Epithelial cell of prostate (primary cell): ENCODE results near the gene IGIP.
"Not testable (repeated sequence)": the region's sequence is repeated elsewhere in the genome, so short reads cannot be mapped to it uniquely, and the experiment has no call there.

Source experiments
- DNase-seq: peaks from one replicate; pipeline ENCODE4 v3.0.0-alpha.2; 2011; ENCODE audit warnings: low read depth, low spot score
- H3K27ac ChIP-seq: fragments of 450-650 bp; 2 replicates; pipeline ENCODE4 v1.5.1; 2017; ENCODE audit warnings: mild to moderate bottlenecking

IGIP gene

GRCh38 chr5:140136624-140137023 is 10.9 kb downstream of the IGIP start:
- H3K27ac ChIP-seq: no peak overlapping the region
- DNase-seq: no peak

GRCh38 chr5:140140435-140140834 is 14.7 kb downstream of the IGIP start:
- DNase-seq: no peak
- H3K27ac ChIP-seq: no peak overlapping the region

GRCh38 chr5:140141241-140141640 is 15.5 kb downstream of the IGIP start:
- H3K27ac ChIP-seq: no peak overlapping the region
- DNase-seq: no peak

- no peak overlapping the region for H3K27ac ChIP-seq
Measured at GRCh38 chr5:140142246-140142645, 16.5 kb downstream of the IGIP start.

GRCh38 chr5:140142856-140143255 is 17.1 kb downstream of the IGIP start:
- no peak for DNase-seq
- H3K27ac ChIP-seq: no peak overlapping the region

More at GRCh38 chr5:140142246-140142645, 16.5 kb downstream of the IGIP start:
- DNase-seq: no peak

DNA sequence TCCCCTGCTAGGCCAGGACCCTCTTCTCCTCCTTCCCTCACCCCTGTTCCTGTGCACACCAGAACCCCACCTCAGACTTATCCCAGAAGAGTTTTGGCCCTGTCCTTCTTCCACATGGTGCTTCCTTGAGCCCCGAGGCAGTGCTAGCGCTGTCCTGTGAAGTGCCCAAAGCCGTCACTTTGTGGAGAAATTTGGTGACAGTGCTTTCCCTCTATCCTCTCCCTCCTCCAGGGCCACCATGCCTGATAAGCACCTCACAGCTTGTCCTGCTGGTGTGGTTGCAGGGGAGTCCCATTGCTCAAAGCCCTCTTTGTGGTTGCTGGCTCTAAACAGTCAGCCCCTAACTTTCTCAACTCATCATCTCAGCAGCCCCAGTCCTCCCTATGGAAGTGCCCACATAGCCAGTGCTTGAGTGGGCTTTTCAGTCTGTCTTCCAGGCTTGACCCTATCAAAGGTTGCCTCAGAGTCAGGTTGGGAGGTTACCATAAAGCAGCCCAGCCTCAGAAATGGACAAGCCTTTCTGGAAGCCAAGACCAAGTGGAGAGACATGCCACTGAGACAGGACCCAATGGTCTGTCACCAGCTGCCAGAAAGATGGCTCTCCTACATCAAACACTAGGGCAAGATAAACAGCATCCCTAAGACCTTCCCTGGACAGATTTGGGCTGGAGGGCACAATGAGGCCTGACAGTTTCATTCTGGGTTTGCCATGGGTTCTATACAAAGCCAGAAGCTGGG is 18.0 kb downstream of the IGIP start:
- H3K27ac ChIP-seq: no peak overlapping the region
- no peak for DNase-seq

- no peak for DNase-seq
- H3K27ac ChIP-seq: no peak overlapping the region
Measured at GRCh38 chr5:140145256-140145655, 19.5 kb downstream of the IGIP start.

DNA sequence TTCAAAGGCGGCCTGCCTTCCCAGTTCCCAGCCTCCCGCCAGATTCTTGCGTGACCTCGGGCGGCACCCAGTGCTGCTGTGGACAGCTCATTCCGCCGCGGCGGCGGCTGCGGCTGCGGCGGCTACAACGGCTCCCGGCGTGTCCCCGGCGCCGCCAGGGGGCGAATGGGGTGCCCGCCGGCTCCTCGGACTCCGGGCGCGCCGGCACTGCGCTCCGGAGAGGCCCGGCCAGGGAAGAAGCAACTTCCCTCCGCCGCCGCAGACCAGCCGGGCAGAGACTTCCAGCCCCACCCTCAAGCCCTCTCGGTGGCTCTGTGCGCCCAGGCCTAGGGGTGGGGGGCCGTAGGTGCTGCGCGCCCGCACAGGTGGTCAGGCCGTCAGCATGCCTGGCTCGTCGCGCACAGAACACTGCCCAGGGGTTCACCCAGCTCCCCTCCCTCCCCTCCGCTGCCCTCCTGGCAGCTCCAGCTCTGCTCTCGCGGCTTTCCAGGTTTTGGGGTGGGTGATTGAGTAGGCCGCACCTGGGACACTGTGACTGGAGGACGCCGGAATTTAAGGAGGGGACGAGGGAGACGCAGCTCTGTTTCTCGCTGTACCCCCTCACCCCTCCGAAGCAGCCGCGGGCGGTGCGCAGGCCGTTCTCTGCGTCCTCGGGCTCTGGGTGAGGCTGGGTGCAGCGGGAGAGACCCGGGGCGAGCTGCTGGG is 20.2 kb downstream of the IGIP start:
- H3K27ac ChIP-seq: no peak overlapping the region
- no peak for DNase-seq

DNA sequence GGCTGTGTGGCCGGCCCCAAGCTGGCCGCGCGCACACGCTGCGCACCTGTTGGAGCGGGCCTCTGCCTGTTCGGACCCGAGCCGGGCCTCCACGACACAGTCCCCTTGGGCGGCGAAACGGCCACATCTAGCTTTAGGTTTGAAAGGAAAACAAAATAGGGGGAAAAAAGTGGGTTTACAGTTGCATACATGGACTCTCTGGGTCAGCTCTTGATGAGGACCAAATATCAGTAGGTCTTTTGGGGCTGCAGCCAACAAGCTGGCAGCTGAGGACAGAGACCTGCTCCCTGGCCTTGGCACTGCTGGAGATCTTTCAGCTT is 20.7 kb downstream of the IGIP start:
- H3K27ac ChIP-seq: no peak overlapping the region
- DNase-seq: no peak

DNA sequence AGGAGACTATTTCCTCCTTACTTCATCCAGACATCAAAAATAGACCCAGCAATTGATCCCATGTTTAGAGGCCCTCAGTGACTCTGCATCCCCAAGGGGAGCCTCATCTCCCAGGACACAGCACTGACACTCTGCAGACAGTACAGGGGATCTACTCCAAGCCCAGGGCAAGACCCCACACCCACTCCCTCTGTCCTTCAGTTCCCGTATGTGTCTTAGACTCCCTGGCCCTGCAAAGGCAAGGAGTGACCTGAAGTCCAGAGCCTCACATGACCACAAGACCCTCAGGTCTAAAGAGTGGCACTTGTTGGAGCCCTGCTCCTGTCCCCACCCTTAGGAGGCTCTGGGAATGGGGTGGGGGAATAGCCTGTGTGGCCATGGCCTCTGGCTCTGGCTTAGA is 21.7 kb downstream of the IGIP start:
- DNase-seq: no peak

DNA sequence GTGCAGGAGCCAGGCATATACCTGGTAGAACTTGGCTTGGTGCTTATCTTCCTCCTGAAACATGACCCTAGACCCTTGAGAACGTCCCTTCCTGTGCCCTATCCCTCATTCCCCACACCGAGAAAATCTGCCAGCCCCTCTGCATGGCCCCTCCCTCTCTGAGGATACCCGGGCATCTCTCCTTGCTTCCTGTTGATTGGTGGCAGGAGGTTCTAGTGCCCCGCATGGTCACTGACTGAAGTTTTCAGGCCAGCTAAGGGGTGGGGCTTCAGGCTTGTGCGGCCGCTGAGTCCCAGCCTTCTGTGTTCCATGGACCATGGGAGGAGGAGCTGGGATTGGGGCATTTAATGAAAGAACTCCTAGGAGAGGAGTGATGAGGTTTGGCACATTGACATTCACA is 22.8 kb downstream of the IGIP start:
- DNase-seq: no peak
- no peak overlapping the region for H3K27ac ChIP-seq

More for the DNA sequence above, 21.7 kb downstream of the IGIP start:
- H3K27ac ChIP-seq: no peak overlapping the region

DNA sequence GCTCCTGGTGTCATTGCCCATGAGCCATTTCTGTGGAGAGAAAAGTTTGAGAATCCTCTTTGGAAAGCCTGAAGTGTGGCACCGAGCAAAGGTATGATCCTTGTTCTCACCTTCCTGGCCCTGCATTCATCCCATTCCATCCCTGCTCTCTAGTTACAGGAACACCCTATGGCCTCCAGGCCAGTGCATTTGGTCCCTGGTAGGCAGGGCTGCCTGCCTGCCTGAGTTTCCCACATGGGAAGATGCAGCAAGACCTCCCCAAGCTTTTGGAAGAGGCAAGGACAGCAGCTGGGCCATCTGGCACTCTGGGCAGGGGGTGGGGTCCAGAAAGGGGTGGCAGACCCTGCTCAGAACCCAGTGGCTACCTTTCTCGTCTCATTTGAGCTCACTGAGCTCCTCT is 24.5 kb downstream of the IGIP start:
- no peak for DNase-seq
- no peak overlapping the region for H3K27ac ChIP-seq

DNA sequence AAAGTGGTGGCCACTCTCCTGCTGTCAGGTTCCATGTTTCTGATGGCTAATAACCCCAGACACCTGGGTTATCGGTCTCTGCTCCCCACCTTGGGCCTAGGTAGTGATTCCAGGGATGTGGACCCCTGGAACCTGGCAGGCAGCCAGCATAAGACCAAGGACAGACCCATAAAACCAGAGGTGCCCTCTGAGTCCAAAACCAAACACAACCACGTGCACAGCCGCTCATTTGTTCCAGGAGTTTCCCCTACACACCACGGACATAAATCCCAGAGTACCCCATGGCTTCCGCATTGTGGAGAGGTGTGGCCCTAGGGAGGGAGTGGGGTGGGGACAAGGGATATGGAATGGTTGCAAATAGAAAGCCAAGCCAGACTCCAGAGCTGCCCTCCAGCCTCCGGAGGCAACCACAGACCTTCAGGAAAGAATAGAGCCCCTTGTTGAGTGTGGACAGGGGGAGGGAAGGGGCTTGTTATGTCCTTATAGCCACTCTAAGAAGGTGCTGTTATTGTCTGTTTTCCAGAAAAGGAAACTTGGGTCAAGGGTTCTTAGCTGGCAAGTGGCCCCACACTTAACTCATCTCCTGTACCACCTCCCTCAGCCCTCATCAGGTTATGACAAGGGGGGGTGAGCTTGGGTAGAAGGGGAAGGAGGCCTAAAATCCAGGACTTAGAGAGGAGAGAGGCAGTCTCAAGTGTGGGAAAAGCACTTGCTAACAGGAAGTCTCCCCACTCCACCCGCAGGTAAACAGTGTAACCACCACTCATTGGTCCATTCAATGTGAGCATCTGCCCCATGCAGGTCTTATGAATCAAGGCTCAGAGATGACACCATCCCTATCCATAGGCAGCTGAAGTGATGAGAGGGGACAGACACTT is 25.6 kb downstream of the IGIP start:
- H3K27ac ChIP-seq: no peak overlapping the region
- no peak for DNase-seq

- DNase-seq: no peak
- H3K27ac ChIP-seq: no peak overlapping the region
Measured at GRCh38 chr5:140152022-140152999, 26.6 kb downstream of the IGIP start.

- H3K27ac ChIP-seq: no peak overlapping the region
- DNase-seq: no peak
Measured at GRCh38 chr5:140153255-140153654, 27.5 kb downstream of the IGIP start.

DNA sequence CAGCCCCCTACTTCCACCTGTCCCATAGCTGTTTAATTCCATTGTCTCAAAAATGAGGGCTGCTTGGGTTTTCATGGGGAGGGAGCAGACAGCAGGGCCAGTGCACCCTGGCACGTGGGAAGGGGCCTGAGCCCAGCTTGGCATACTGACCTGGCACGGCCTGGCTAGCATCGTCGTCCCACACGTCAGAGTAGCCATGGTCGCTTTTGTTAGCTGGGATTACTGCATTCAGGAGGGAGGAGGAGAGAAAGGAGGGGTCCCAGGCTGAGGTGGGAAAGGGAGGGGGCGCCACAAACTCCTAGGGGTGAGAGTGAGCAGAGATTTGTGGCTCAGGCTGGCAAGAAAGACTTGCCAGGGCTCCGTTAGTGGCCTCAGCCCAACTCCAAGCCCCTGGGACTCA is 28.2 kb downstream of the IGIP start:
- no peak for DNase-seq
- H3K27ac ChIP-seq: no peak overlapping the region

DNA sequence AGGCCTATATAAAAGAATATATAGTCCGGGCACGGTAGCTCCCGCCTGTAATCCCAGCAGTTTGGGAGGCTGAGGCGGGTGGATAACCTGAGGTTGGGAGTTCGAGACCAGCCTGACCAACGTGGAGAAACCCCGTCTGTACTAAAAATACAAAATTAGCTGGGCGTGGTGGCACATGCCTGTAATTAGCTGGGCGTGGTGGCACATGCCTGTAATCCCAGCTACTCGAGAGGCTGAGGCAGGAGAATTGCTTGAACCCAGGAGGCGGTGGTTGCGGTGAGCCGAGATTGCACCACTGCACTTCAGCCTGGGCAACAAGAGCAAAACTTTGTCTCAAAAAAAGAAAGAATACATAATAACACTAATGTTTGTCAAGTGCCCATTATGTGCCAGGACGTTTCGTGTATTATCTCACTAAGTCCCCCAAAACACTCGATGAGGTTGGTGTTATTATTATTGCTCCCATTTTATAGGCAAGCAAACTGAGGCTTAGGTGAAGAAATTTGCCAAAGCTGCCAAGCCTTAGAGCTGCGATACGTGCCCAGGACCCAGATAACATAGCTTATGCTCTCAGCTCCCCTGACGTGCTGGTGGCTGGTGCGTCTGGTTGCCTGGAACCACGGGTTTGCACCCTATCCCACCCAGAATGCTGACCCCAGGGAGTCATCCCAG is 29.1 kb downstream of the IGIP start:
- not testable (repeated sequence) for H3K27ac ChIP-seq

DNA sequence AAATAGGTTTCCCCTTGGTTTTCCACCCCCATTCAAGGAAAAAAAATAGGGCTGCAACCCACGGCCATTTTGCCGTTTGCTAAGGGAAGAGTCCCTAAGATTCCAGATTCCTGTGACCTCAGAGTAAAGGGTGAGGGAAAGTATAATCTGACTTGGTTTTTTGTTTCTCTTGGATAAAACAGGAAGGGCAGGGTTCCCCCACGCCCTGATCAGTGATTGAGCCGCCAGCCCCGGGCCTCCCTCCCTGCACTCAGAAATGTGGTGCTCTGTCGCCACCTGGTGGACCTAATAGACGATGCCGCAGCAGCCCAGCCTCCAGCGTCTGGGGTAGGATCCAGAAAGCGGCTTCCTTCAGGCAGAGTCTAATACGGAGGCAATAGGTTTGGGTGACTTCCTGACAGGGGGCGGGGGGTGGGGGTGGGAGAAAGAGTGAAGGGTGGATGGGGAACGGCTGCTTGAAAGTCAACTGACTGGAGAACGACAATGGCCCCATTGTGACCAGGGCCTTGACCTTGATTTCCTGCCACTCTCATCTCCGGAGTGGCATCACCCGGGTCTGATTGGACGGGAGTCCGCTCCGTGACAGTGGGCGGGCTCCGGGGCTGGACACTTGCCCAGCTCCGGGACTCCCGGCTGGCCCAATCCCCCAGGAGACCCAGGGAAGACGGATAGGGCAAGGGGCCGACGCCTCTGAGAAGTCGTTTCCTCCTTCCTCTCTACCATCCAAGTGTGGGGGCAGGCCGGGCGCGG is 31.5 kb downstream of the IGIP start:
- DNase-seq: no peak
- no peak overlapping the region for H3K27ac ChIP-seq

More for the DNA sequence above, 29.1 kb downstream of the IGIP start:
- DNase-seq: not testable (repeated sequence)
